ENCODE data around the gene RASEF.

Gene RASEF

DNA sequence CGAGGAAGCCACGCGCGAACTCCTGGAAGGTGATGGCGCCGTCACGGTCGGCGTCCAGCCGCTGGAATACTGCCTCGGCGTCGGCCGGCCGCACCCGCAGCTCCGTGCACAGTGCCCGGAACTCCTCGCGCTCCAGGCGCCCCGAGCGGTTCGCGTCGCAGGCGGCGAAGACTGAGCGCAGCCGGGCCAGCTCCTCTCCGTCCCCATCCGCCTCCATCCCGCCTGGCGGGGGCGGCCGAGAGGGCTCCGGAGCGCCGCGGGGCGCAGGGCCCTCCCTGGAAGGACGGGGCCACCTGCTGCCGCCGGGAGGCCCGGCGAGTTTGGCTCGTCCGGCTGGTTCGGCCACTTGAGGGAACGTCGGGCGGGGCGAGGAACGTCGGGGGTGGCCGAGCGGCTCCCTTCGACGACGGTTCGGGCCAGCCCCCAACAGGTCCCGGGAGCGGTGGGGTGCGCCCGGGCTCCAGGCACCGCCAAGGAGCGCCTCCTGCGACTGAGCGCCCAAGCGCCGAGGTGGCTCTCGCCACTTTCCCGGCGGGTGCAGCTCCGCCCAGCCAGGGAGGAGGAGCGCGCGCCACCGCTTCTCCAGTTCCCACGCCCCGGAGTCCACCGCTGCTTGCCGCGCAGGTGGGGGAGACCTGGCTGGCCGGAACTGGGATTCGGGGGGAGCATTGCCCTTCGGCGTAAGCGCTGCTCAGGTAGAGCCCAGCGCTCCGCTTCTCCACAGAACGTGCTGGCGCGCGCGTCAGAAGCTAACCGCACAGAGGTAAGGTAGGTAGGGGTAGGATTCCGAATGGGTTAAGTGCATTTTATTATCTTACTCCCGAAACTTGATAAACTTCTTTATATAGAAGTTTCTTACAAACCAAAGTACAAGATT lies at the start of gene RASEF:
RASEF (minus strand) TSS at position 492 of the 877 bp plus-strand sequence; CDS start at position 217, 275 bp downstream.
- Histone ChIP-seq H3K4me3 (ENCODE audit: low read length) (no peak within 1 kb of the TSS), H3K4me1 (ENCODE audit: control insufficient read depth, low read length) (no peaks in the 10 kb centered on the region), H3K36me3 (ENCODE audit: control insufficient read depth, low read length) (no peaks in the 10 kb centered on the region), H3F3A (ENCODE audit: control insufficient read depth, insufficient read depth) (no peaks in the 10 kb centered on the region), H3K79me2 (ENCODE audit: control insufficient read depth, low read length) (no peaks in the 10 kb centered on the region), H3K4me2 (ENCODE audit: low read length) (no peak within 1 kb of the TSS), H3K27me3 (ENCODE audit: control insufficient read depth, low read length) (no peaks in the 10 kb centered on the region), H3K9me2 (replicated peaks; ENCODE audit: control insufficient read depth, low read length) (no peaks in the 10 kb centered on the region), H3K9me3 (ENCODE audit: control insufficient read depth, insufficient read depth, low read length) (no peaks in the 10 kb centered on the region), H4K20me1 (ENCODE audit: control insufficient read depth, insufficient read depth, low read depth, low read length) (no peaks in the 10 kb centered on the region), H3K27ac (ENCODE audit: low read depth, low read length) (no peak within 1 kb of the TSS)
- TF ChIP-seq, protein P1, sequence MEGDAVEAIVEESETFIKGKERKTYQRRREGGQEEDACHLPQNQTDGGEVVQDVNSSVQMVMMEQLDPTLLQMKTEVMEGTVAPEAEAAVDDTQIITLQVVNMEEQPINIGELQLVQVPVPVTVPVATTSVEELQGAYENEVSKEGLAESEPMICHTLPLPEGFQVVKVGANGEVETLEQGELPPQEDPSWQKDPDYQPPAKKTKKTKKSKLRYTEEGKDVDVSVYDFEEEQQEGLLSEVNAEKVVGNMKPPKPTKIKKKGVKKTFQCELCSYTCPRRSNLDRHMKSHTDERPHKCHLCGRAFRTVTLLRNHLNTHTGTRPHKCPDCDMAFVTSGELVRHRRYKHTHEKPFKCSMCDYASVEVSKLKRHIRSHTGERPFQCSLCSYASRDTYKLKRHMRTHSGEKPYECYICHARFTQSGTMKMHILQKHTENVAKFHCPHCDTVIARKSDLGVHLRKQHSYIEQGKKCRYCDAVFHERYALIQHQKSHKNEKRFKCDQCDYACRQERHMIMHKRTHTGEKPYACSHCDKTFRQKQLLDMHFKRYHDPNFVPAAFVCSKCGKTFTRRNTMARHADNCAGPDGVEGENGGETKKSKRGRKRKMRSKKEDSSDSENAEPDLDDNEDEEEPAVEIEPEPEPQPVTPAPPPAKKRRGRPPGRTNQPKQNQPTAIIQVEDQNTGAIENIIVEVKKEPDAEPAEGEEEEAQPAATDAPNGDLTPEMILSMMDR (IDR thresholded peaks at IDR 0.05; ENCODE audit: low read depth, low read length, poor library complexity, severe bottlenecking) = no peak
- TF ChIP-seq EZH2phosphoT487 (IDR thresholded peaks at IDR 0.05; ENCODE audit: borderline replicate concordance, low read length) = no peak

DNA sequence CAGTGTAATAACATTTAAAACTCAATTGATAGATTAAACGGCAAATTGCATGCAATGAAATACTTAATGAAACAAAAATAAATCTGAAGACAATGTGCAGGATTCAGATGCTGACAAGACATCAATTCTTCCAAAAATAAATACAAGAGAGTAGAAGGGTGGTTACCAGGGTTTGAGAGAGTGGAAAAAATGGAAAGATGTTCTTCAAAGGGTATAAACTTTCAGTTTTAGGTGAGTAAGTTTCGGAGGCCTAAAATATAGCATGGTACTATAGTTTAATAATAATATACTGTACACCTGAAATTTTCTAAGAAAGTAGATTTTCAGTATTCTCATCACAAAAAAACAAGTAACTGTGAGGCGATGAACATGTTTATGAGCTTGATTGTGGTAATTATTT lies 48.2 kb upstream of the RASEF start:
- Histone ChIP-seq H3K79me2 (ENCODE audit: control insufficient read depth, low read length) (no peaks in the 10 kb centered on the region), H3K9me3 (ENCODE audit: control insufficient read depth, insufficient read depth, low read length) (no peaks in the 10 kb centered on the region; the same call in 1 of the 2 replicates), H3K9me2 (replicated peaks; ENCODE audit: control insufficient read depth, low read length) (no peaks in the 10 kb centered on the region), H3K27me3 (ENCODE audit: control insufficient read depth, low read length) (no peaks in the 10 kb centered on the region), H3K27ac (ENCODE audit: low read depth, low read length) (no peak overlapping the region), H3K36me3 (ENCODE audit: control insufficient read depth, low read length) (no peaks in the 10 kb centered on the region), H3F3A (ENCODE audit: control insufficient read depth, insufficient read depth) (no peaks in the 10 kb centered on the region), H3K4me1 (ENCODE audit: control insufficient read depth, low read length) (no peaks in the 10 kb centered on the region), H3K4me2 (ENCODE audit: low read length) (no peak overlapping the region), H4K20me1 (ENCODE audit: control insufficient read depth, insufficient read depth, low read depth, low read length) (no peaks in the 10 kb centered on the region), H3K4me3 (ENCODE audit: low read length) (no peak overlapping the region)
- no peak for TF ChIP-seq EZH2phosphoT487 (IDR thresholded peaks at IDR 0.05; ENCODE audit: borderline replicate concordance, low read length)
- TF ChIP-seq, protein P1 (IDR thresholded peaks at IDR 0.05; ENCODE audit: low read depth, low read length, poor library complexity, severe bottlenecking) = no peak

DNA sequence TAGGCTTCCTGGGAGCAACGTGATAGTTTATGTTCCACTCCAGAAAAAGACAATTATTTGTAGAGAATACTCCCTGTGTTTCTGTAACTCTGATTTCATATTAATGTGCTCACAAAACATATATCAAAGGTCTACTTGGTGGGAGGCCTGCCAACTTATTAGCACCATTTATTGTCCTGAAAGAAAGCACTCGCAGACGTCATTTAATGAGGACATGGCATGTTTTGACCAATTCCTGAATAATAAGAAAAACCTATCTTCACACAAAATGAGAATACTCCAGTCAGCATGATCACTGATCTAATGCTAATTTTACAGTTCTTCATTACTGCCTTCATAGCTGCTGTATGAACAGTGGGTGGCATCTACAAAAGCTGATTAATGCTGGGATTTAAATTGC lies 46.4 kb upstream of the RASEF start:
- Histone ChIP-seq H3K27me3 (ENCODE audit: control insufficient read depth, low read length) (no peaks in the 10 kb centered on the region), H3K4me3 (ENCODE audit: low read length) (no peak overlapping the region), H4K20me1 (ENCODE audit: control insufficient read depth, insufficient read depth, low read depth, low read length) (no peaks in the 10 kb centered on the region), H3K9me2 (replicated peaks; ENCODE audit: control insufficient read depth, low read length) (no peaks in the 10 kb centered on the region), H3K27ac (ENCODE audit: low read depth, low read length) (no peak overlapping the region), H3K79me2 (ENCODE audit: control insufficient read depth, low read length) (no peaks in the 10 kb centered on the region), H3K4me1 (ENCODE audit: control insufficient read depth, low read length) (no peaks in the 10 kb centered on the region), H3K36me3 (ENCODE audit: control insufficient read depth, low read length) (no peaks in the 10 kb centered on the region), H3F3A (ENCODE audit: control insufficient read depth, insufficient read depth) (no peaks in the 10 kb centered on the region), H3K9me3 (ENCODE audit: control insufficient read depth, insufficient read depth, low read length) (no peaks in the 10 kb centered on the region; the same call in 1 of the 2 replicates), H3K4me2 (ENCODE audit: low read length) (no peak overlapping the region)
- no peak for TF ChIP-seq EZH2phosphoT487 (IDR thresholded peaks at IDR 0.05; ENCODE audit: borderline replicate concordance, low read length)
- TF ChIP-seq, protein P1 (IDR thresholded peaks at IDR 0.05; ENCODE audit: low read depth, low read length, poor library complexity, severe bottlenecking) = no peak

Measured in DOHH2 (cell line).